PC-9 (cell line): ENCODE measurements around the gene OR6K6.

Experiments
- EZH2 ChIP-seq: fragments of 200-600 bp; sonication (generic); IDR thresholded peaks from 2 replicates; pipeline ENCODE4 v1.8.0; 2017; ENCODE audit warnings: antibody characterized with exemption, low read depth
- TF ChIP-seq, protein P1 (sequence below): fragments of 200-600 bp; sonication (generic); conservative IDR thresholded peaks from 2 replicates; pipeline ENCODE4 v1.6.1; 2017; ENCODE audit warnings: mixed run types, antibody characterized with exemption, mild to moderate bottlenecking, moderate library complexity

DNA sequence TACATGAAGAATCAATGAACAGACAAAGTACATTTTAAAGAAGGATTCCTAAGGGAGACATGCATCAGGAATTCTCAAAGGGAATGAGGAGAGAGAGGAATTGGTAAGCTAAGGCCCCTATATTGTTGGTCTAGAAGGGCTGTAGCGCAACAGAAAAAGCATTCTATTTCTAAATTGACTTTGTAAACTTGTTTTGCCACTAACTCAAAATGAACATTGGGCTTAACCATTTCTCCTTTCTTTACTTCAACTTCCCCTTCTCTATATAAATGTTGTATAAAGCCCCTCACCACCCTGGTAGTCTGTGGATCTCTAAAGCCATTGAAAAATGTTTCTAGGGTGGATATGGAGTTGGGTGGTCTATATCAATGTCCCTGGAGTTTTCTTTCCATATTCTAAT, 46.9 kb downstream of the OR6K6 start:
- no peak for TF ChIP-seq EZH2
- TF ChIP-seq, protein P1, sequence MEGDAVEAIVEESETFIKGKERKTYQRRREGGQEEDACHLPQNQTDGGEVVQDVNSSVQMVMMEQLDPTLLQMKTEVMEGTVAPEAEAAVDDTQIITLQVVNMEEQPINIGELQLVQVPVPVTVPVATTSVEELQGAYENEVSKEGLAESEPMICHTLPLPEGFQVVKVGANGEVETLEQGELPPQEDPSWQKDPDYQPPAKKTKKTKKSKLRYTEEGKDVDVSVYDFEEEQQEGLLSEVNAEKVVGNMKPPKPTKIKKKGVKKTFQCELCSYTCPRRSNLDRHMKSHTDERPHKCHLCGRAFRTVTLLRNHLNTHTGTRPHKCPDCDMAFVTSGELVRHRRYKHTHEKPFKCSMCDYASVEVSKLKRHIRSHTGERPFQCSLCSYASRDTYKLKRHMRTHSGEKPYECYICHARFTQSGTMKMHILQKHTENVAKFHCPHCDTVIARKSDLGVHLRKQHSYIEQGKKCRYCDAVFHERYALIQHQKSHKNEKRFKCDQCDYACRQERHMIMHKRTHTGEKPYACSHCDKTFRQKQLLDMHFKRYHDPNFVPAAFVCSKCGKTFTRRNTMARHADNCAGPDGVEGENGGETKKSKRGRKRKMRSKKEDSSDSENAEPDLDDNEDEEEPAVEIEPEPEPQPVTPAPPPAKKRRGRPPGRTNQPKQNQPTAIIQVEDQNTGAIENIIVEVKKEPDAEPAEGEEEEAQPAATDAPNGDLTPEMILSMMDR: no peak
